Renal pelvis (tissue), 4 donors: ENCODE measurements around the gene NET1. TPM values are rescaled to one million over a fixed set of nuclear protein-coding genes. Genes with fewer than 3 reads are reported as not detected.

Experiments used
- DNase-seq: peaks from one replicate; pipeline ENCODE4 v3.0.0-alpha.2; 2013
- polyA plus RNA-seq, 3 donors: library from polyadenylated mRNA; unstranded; fragments of 120-200 nt; gene quantifications; one replicate each; pipeline ENCODE4 v1.2.1, GENCODE V29; 2013; ENCODE audit not compliant: insufficient read length in 3 of 3

Gene NET1
- polyA plus RNA-seq, 3 donors, result 123 to 139 (median 135) TPM

DNA sequence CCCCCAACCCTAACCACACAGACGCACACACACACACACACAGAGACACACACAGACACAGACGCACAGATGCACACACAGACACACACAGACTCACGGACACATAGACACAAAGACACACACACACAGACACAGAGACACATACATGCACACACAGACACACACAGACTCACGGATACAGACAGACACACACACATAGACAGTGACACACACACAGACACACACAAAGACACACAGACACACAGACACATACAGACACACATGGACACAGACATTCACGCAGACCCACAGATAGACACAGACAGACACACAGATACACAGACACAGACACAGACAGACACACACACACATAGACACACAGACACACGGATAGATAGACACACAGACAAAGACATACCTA, 84.9 kb downstream of the NET1 start:
- no peak for DNase-seq

GRCh38 chr10:5497948-5498730, 85.8 kb downstream of the NET1 start:
- no peak for DNase-seq

DNA sequence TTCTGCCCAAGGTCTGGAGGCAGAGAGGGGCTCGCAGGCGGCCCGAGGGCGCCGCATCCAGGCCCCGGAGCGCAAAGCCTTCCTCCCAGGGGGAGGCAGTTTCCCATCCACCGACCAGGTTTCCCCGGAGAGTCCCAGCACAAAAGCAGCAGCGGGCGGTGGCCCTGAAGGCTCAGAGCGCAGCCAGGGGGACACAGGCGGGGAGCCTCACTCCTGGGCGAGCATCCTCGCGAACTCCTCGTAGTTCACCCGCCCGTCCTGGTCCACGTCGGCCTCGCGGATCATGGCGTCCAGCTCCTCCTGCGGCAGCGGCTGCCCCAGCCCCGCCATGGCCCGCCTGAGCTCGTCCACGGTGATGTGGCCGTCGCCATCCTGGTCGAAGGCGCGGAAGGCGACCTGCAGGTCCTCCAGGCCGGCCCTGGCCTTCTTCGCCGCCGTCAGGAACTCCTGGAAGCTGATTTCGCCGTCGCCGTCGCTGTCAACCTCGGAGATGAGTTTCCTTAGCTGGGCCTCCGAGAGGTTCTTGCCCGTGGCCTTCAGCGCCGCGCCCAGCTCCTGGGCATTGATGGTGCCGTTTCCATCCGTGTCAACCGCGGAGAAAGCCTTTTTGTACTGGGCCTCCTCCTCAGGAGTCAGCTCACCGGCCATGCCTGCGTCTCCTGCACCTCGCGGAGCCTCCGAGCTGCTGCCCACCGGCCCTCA, 86.6 kb downstream of the NET1 start:
- no peak for DNase-seq

- no peak for DNase-seq
Measured at GRCh38 chr10:5499493-5500140, 87.3 kb downstream of the NET1 start, which contains the start of gene CALML5. CALML5 (minus strand) TSS chr10:5499570; CDS start chr10:5499438, 132 bp downstream.

DNA sequence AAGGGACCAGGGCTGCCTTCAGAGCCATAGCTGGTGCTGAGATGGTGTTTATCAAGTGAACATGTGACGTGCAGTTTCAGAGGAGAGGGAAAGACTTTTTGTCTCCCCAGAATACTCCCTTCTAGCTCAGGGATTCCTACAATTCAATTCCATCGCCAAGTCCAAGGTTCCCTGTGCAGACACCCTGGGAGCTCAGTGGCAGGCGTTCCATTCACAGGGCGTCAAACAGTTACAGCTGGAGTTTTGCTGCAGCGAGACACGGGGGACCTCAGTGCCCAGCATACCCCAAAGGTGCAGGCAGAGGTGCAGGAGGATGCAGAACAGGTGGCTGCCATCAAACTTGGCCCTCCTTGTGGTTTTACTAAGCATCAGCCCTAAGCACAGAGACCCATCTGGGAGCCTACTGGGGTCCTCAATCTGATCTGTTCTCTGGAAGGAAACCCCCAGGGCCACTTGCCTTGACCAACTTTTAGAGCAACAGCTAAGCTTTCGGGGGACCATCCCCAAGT, 87.9 kb downstream of the NET1 start:
- no peak for DNase-seq

- DNase-seq, result no peak
Measured at GRCh38 chr10:5500910-5501309, 88.6 kb downstream of the NET1 start.

- peak; percentile 33 for DNase-seq
Measured at GRCh38 chr10:5502061-5502521, 89.7 kb downstream of the NET1 start.

- DNase-seq, result no peak
Measured at GRCh38 chr10:5502571-5503476, 90.5 kb downstream of the NET1 start.

DNA sequence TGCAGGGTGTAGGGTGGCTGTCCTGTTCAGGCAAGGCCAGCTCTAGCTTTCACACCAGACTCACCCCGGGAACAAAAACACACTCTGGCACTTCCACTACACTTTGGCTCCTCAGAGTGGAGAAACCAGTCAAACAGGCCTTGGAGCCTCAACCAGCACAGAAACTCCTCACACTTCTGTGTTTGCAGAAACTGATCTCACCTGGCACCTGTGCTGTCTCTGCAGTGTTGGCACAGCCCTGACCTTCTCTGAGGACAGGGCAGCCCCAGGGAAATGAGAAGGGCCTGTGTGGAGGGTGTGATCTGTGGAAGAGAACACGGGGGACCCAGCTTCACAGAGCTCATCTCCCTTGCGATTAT, 91.1 kb downstream of the NET1 start:
- peak; percentile 48 for DNase-seq

DNA sequence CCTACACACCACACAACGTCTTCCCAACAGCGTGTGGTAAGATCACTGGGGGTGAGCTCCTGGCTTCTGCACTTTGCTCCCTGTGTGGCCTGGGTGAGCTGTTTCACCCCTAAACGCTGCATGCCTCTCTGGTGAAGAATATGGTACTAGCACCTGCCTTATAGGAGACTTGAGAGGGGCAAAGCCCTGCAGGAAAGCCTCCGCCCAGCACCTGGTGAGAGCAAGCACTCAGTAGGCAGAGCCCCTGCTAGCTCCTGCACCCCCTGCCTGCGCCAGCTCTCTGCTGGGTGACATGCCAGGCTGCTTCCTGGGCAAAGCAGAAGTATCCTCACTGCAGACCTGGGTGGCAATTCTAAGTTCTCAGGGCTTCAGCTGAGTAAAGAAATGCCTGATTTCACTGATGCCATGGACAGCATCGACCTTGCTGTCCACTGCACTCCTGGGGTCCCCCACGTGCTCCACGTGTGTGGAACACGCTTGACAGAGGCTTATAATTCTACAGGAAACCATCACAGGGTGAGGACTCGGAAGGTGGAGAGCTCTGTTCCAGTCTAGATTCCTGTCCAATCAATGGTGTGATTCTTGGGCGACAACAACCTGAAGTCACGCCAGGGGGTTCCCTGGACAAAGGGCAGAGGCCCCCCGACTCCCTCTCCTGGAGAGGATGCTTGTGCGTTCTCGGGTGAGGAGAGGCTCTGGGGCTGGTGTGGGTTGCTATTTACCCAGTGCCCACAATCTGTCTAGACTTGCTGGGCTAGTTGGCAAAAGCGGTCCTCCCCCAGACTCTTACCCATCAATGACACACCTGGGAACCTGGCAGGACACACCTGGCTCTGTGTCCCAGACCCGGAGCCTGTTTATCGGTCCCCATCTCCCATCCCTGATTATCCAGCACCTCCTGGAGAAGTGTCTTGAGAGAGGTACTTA, 92.1 kb downstream of the NET1 start:
- DNase-seq, result no peak

DNA sequence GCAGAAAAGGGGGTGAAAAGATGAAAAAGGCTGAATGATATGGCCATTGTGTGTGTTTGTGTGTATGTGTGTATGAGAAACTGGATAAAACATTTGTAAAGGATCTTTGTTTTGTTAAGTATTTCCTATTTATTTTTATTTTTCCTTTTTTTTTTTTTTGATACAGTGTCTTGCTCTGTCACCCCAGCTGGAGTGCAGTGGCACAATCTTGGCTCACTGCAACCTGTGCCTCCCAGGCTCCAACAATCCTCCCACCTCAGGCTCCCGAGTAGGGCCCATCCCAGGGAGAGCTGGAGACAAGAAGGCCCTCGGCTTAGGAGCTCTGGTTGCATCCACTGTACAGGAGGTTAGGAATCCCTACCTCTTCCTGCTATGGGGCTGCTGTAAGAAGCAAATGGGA, 93.9 kb downstream of the NET1 start:
- DNase-seq, result no peak

GRCh38 chr10:5506751-5507648, 94.6 kb downstream of the NET1 start:
- DNase-seq, result no peak

DNA sequence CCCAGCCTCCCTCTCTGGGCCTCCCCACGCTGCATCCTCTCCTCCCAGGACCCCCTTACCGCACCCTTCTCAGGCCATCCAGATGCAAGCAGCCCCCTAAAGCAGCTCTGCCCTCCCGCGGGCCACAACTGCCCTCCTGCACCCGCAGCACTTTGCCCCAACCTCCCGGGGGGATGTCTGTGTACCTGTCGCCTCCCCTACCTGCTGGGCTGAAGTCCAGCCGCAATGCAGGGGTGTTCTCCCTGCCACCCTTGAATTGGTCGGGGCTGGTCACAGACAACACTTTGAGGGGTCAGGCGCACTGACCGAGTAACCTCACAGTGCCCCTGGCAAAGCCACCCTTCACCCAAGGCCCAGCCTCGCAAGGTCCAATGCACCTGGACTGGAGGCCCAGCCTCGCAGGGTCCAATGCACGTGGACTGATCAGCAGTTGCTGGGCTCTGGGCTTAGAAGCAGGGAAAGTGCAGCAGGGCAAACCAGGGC, 95.3 kb downstream of the NET1 start:
- DNase-seq, result no peak

DNA sequence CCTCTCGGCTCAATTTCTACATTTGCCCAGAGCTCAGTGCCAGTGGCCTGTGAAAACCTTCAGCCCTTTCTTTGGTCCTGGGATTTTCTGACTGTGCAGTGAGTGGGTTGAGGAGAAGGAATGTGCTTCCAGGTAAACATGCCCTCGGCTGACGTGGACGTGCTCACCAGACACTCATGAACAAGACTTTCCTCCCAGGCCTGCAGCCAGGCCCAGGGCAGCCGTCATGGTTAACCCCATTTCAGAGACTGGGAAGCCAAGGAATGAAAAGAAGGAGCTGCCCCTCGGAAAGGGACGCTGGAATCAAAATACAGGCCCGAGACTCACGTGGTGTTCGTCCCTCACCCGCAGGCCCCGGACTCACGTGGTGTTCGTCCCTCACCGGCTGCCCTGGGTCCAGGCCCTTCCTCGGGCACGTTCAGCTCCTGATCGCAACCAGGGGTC, 95.8 kb downstream of the NET1 start:
- DNase-seq, result no peak

Other genes with a start within 250 kb of the NET1 start
- 1 to 10 TPM in 1 of 3 donors, under 1 TPM in 2; 0.28 to 1.1 (median 0.49) TPM for gene AKR1C8, start 227.4 kb upstream of the NET1 start, polyA plus RNA-seq
- under 1 TPM in 1 of 3 donors, not detected in 2; 0.10 TPM for gene AKR1C4, start 215.7 kb upstream of the NET1 start, polyA plus RNA-seq
- 1 to 10 TPM in 1 of 3 donors, under 1 TPM in 2; 0.34 to 1.4 (median 0.38) TPM for gene UCN3, start 47.6 kb upstream of the NET1 start, polyA plus RNA-seq
- gene TUBAL3, start 7.7 kb upstream of the NET1 start, polyA plus RNA-seq, result under 1 TPM; 0.07 to 0.40 (median 0.16) TPM
- not detected for gene CALML5, start 87.0 kb downstream of the NET1 start, polyA plus RNA-seq
- gene CALML3, start 112.4 kb downstream of the NET1 start, polyA plus RNA-seq, result under 1 TPM in 1 of 3 donors, not detected in 2; 0.03 TPM